Posterior cingulate gyrus (tissue), 11 donors: ENCODE results near the gene UVSSA.

Experiments
- DNase-seq, 10 donors: peaks; one replicate each; pipeline versions ENCODE4 v3.0.0 to v3.0.0-alpha.2; 2020 to 2021; ENCODE audit warnings: mixed read lengths in 3 of 10
- intact Hi-C: fragments of 100-400 bp; cut with DNase I; formaldehyde crosslinking; loops from one replicate; pipeline ENCODE4 v1.15.1; 2023

UVSSA gene

DNA sequence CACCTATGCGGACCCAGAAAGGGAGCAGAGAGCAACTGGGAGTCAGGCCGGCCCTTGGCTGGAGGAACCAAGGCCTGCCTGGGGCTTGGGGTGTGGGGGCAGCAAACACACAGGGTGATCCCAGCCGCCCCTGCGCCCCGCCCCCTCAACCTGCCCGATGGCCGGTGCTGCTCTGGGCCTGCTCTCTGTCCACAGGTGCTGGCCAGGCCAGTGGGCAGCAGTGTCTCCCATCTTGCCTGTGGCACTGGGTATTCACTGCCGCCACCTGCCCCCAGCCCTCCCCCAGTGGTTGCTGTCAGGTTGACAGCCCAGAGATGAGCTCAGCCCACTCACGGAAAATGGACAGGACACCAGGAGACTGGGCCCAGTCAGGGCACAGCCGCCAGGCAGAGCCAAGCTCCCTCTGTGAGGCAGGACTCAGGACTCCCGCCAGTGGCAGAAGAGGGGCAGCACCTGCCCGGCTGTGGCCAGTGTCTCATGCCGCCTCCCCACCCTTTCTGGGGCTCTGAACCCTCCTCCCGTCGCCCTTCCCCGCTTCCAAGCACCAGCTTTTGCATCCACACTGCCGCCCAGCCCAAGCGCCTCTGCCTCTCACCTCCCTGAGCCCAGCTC, 54.5 kb downstream of the UVSSA start:
- intact Hi-C loops = no loop called here
- peak in 6 of 10 donors; percentile 3 to 75 (median 14) for DNase-seq

GRCh38 chr4:1402021-1402515, 55.1 kb downstream of the UVSSA start:
- intact Hi-C loops = no loop called here
- peak in 4 of 10 donors; percentile 4 to 64 (median 40) for DNase-seq

GRCh38 chr4:1402516-1403091, 55.6 kb downstream of the UVSSA start:
- intact Hi-C loops = no loop called here
- peak in 5 of 10 donors; percentile 3 to 81 (median 46) for DNase-seq

DNA sequence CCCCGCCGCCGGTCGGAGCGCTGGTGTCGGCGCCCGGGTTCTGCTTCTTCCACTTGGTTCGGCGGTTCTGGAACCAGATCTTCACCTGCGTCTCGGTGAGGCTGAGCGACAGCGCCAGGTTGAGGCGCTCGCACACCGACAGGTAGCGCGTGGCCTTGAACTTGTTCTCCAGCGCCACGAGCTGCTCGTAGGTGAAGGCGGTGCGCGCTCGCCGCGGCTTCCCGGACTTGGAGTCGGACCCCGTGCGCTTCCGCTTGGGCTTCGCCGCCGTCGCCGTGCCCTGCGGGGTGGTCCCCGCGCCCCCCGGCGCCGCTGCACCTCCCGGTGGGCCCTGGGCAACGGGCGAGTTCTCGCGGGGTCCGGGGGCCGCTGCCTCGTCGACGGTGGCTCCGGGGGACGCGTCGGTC, 56.2 kb downstream of the UVSSA start:
- DNase-seq = peak in 5 of 10 donors; percentile 4 to 74 (median 59)
- intact Hi-C loops = no loop called here

DNA sequence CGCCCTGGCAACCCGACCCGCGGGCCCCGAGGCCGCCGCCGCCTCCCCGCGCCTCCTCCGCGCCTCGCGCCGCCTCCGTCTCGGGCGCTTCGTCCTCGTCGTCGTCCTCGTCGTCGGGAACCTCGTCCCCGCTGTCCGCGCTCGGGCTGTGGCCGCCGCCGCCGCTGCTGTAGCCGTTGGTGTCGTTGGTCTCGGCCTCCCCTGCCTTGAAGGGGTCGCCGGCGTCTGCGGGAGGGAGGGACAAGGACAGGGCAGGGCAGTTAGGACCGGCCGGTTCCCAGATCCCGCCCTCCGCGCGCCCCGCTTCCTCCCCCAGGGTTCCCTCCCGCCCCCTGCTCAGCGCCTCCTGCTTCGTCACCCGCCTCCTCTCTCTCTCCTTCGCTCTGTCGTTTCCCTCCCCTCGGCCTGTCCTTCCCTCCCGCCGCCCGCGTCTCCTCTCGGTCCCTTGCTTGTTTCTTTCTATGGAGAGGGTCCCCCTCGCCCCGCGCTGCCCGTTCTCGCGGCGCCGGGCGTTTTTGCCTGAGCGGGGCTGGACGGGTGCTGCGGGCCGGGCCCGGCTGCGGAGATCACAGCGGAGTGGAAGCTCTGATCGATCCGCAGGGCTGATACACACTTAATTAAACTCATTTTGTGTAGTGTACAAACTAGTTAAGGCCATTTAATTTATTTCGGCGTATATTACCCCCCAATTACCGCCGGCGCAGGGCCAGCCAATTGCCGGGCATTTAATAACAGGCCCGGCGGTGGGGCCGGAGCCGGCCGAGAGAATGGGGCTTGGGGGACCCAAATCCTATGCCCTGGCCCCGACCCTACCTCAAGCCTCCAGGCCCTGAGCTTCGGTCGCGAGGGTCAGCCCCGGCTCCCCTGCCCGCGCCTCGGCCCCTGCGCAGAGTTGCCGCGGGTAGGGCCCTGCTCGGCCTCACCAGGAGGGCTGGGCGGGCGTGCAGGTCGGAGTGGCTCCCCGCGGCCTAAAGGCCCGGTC, 56.9 kb downstream of the UVSSA start:
- peak in 5 of 10 donors; percentile 4 to 74 (median 59) for DNase-seq
- intact Hi-C loops = no loop called here

GRCh38 chr4:1404573-1405253, 57.7 kb downstream of the UVSSA start:
- intact Hi-C loops = no loop called here
- peak in 4 of 10 donors; percentile 24 to 70 (median 48) for DNase-seq

GRCh38 chr4:1405254-1405635, 58.2 kb downstream of the UVSSA start:
- DNase-seq = peak in 1 of 10 donors; percentile 58
- intact Hi-C loops = no loop called here

- peak in 4 of 10 donors; percentile 17 to 81 (median 72) for DNase-seq
- intact Hi-C loops = no loop called here
These were observed 58.8 kb downstream of the UVSSA start for GRCh38 chr4:1405636-1406393.

GRCh38 chr4:1406394-1406980, 59.5 kb downstream of the UVSSA start, which contains the start of gene NKX1-1:
Gene NKX1-1, minus strand, starts transcription at chr4:1406442. Its CDS starts 0 bp downstream, at chr4:1406442.
- intact Hi-C loops = no loop called here
- DNase-seq = peak in 3 of 10 donors; percentile 11 to 80 (median 37)

- intact Hi-C loops = no loop called here
- peak in 3 of 10 donors; percentile 13 to 67 (median 67) for DNase-seq
These were observed 60.1 kb downstream of the UVSSA start for GRCh38 chr4:1406981-1407656.

DNA sequence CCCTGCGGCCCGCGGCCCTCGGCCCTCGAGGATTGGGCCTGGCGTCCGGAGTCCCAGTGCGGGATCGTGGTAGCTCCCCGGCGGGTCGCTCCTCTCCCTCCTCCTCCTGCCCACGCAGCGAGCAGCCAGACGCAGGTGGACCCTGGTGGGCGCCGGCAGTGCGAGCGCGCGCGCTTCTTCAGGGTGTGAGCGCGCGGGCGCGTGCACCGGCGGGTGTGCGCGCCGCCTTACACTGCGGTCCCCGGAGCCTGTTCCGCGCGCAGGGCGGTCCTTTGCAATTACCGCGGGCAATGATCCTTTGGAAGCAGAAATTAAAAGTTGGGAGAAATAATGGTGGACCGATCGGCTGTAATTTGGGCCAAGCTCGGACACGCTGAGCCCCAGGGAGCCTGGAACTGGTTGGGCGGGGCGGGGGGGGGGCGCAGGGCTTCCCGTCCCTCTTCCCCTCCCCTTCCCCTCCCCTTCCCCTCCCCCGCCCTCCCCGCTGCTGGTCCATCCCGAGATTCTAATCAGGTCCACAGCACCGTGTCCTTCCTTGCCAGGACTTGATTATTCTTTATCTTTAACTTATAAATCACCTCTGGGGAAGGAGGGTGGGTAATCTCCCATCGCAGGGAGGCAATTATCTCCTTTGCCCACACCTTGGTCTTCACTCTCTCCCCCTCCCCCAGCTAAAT, 60.8 kb downstream of the UVSSA start:
- peak in 3 of 10 donors; percentile 8 to 66 (median 52) for DNase-seq
- intact Hi-C loops = no loop called here

DNA sequence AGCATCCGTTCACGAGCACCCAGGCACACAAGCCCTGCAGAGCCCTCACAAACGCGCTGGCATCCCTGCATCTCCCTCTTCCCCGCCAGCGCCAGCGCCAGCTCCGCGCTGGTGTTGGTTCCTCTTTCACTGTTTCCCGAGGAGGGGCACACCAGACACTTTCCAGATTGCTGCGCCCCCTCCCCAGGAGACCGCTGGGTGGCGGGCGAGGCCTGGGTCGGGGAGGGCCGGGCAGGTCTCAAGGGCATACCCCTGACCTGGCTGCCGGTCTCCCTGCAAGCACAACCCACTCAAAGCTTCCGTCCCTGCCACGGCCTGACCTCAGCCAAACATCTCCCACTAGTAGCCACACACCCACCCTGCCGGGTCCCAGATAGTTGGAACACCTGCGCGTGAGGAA, 61.4 kb downstream of the UVSSA start:
- peak in 4 of 10 donors; percentile 16 to 76 (median 36) for DNase-seq
- intact Hi-C loops = no loop called here

DNA sequence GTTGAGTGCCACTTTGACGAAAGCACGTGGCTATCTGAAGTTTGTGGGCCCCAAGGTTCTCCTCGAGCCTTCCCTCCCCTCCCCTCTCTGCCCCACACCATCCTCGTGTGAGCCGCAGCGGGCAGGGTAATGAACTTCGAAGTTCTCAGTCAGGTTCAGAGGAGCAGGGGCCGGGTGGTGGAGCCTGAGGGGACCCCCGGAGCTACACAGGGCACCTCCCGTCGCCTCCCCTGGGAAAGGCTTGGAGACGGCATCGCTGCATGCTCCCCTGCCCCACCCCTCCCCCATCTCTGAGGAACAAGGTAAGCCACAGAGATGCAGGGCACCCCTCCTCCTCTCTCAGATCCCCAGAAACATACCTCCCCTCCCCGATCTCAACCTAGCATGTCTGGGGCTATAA, 62.1 kb downstream of the UVSSA start:
- DNase-seq = peak in 3 of 10 donors; percentile 18 to 64 (median 62)
- intact Hi-C loops = no loop called here

DNA sequence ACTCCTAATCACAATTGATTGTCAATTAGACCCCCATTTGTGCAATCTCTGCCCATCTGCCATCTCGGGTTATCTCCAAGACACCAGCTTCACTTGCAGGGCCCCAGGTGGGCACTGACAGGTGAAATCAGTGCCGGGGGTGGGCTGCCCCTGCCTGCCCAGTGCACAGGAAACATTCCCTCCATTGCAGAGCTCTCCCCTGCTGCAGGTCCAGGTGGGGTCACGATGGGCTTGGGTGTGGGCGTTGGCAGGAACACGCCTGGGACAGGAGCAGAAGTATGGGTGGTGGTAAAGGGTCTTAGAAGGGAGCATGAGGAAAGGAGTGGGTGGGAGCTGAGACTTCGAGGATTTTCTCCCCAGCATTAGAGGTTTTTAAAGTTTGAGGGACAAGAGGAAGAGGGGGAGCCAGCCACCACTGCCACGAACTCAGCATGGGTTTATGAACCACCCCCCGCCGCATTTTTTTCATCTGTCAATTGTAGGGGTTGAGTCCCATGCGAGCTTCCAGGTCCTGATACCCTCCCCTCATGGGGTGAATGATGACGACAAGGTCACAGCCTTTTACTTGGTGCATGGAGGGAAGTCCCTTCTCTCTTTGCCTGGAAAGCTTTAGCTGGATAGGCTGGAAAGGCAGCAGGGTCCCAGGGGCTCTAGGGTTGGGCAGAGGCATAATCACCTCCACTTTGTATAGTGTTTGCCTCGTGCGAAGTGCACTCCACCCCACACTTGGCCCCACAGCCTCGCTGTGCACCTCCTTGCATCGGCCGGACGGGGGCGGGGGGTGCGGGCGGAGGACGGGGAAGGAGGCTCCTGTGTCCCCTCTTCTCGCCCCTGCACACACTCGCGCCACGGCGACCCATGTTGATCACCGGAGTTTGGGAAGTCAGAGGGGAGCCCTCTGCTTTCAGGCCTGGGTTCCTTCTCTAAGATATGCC, 62.8 kb downstream of the UVSSA start:
- DNase-seq = peak in 4 of 10 donors; percentile 20 to 74 (median 52)
- intact Hi-C loops = no loop called here

DNA sequence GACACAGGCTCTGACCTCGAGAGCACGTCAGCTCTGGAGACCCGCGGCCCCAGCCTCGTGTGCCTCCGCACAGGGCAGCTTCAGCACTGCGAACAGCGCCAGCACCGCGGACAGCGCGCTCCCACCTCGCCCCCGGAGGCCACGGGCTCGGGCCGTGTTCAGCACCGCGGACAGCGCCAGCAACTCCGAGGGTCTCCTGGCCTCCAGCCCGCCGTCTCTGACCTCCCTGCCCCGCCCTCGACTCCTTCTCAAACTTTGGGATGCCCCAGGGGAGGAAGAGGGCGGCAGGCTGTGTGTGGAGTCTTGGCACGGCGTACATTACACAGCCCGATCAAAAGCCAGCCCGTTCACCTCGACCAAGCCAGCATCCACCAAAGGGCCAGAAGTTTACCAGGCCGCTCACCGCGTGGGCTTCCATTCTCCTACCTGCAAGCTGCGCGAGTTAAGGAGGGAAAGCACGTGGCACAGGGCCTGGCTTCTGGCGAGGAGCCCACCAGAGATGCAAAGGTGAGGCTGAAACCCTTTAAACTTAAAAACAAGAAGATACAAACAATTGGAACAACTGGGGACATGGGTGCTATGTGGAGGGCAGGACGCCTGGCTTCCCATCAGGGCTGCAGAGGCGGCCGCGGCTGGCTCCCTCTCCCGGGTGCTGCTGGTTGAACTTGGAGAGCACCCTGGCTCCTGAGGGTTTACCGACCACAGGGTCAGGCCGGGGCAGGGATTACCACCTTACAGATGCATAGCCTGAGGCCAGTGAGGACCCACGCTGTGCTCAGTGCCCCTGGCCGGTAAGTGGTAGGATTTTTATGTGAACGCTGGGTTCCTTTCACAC, 63.7 kb downstream of the UVSSA start:
- intact Hi-C loops = no loop called here
- DNase-seq = peak in 4 of 10 donors; percentile 21 to 86 (median 66)
